GM20000 (cell line): Measurements from ENCODE around the gene RICTOR.
"Not testable (repeated sequence)": the region's sequence is repeated elsewhere in the genome, so short reads cannot be mapped to it uniquely, and the experiment has no call there.

Source experiments
- DNase-seq: peaks from one replicate; pipeline ENCODE4 v3.0.0; 2012; ENCODE audit warnings: low spot score
- CTCF ChIP-seq: IDR thresholded peaks from 2 replicates; pipeline ENCODE4 v1.5.1; 2012; ENCODE audit warnings: mild to moderate bottlenecking, control low read depth; ENCODE audit errors: extremely low read depth, missing control alignments

The RICTOR gene

DNA sequence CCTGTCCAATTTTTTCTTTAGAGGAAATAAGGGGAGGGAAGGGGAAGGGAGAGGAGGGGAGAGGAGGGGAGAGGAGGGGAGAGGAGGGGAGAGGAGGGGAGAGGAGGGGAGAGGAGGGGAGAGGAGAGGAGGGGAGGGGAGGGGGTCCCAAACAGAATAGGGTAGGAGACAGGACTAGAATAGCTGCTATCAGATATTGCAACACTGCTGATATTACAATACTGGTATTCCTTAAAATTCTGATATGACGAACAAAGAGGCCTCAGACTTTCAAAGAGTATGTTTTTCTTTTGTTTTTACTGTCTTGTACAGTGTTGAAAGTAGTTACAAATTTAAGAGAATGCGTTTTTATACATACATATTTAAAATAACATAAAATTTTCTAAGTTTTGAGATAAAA, 67.5 kb downstream of the RICTOR start:
- no peak for DNase-seq
- no peak for TF ChIP-seq CTCF

DNA sequence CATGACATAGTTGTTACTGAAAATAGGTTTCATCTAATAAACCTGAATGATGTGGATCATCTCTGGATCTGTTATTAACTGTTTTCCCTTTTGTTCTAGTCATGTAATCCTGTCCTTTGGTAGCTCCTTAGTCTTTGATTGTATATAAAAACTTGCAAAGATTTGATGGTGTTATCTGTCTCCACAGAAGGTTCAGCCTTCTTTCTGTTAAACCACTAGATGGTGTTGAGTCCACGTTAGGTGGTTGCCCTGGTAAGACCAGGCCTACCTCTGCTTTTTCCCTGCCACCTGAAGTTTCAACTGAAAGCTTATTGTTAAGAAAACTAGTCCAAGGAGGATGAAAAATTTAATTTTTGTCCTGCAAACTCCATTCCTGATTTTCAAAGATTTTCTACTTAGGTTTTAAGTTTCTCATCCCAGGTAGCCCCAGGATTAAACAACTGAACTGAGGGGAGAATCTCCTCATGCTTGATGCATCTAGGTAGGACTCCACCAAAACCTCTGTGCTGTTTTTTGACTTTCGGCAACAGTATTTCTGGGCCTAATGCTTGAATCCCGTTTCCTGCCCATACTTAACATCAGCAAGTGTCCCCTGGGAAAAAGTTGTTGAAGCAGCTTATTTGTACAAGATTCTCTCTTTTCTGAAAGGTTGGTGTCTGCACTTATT, 68.5 kb downstream of the RICTOR start:
- no peak for DNase-seq
- TF ChIP-seq CTCF, result no peak

DNA sequence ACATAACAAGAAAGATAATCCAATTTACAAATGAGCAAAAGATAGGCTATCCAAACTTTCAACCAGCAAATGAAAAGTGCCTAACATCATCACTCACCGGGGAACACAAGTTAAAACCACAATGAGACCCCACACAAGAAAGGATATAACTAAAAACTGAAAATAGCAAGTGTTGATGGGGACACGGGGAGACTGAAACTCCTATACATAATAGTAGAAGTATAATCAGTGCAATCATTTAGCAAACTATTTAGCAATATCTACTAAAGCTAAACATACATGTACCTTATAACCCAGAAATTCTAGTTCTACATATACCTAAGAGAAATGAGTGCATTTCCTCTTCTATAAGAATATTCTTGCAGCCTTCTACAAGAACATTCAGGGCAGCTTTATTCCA, 72.5 kb downstream of the RICTOR start:
- DNase-seq, result no peak
- no peak for TF ChIP-seq CTCF

GRCh38 chr5:38999037-38999436, 75.2 kb downstream of the RICTOR start:
- no peak for TF ChIP-seq CTCF
- no peak for DNase-seq

- no peak for DNase-seq
- TF ChIP-seq CTCF, result no peak
Measured at GRCh38 chr5:38997591-38997990, 76.6 kb downstream of the RICTOR start.

GRCh38 chr5:38996123-38996522, 78.1 kb downstream of the RICTOR start:
- TF ChIP-seq CTCF, result no peak
- DNase-seq, result no peak

DNA sequence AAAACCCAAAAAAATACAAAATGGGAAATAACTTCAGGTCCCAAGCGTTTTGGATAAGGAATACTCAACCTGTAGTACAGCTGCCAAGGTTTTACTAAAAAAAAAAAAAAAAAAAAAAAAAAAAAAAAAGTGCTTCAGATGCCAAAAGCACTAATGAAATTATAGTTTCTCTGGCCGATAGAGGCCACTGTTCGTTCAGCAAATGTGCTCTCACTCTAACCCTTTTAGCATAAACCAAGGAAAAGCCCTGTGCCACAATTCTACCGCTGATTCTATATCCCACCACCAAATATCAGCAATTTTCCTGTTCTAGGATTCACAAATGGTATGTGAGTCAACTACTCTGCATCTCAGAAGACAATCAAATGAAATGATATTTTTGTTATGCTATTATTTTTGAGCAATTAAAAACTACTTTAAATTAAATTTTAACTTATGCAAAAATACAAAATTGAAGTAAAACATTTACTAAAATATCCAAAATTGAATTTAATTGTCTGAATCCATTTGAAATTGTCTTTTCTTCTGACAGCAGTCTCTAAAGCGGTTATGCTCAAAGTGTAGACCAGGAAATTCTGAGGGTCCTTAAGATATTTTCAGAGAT, 79.8 kb downstream of the RICTOR start:
- peak; percentile 6 for DNase-seq
- no peak for TF ChIP-seq CTCF

DNA sequence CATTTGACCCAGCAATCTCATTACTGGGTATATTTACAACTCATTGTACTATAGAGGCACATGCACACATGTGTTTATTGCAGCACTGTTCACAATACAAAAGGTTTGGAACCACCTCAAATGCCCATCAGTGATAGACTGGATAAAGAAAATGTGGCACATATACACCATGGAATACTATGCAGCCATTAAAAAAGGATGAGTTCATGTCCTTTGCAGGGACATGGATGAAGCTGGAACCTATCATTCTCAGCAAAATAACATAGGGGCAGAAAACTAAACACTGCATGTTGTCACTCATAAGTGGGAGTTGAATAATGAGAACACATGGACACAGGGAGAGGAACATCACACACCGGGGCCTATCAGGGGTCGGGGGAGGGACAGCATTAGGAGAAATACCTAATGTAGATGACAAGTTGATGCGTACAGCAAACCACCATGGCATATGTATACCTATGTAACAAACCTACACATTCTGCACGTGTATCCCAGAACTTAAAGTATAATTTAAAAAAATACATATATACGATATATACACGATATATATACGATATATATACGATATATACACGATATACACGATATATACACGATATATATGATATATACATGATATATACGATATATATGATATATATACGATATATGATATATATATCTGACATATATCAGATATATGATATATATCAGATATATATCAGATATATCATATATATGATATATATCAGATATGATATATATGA, 84.1 kb downstream of the RICTOR start:
- not testable (repeated sequence) for DNase-seq
